Liver (tissue), 9 donors: Measurements from ENCODE around the gene RPL31. TPM values are rescaled to one million over a fixed set of nuclear protein-coding genes. Genes with fewer than 3 reads are reported as not detected.
A peak's percentile ranks its signal among the peaks of the same experiment; 100 is the strongest.

ENCODE experiments used
- DNase-seq: peaks from one replicate; pipeline ENCODE4 v3.0.0-alpha.2; 2017; ENCODE audit warnings: low spot score
- H3K27ac ChIP-seq, 2 donors: one replicate each; pipeline ENCODE4 v1.7.0; 2013; ENCODE audit warnings: inconsistent platforms in 2 of 2, low read length in 2 of 2, control low read depth in 1 of 2, low read depth in 1 of 2, mild to moderate bottlenecking in 1 of 2
- H3K27me3 ChIP-seq, 4 donors: one replicate each; pipeline versions ENCODE4 v1.6.1 to v1.7.0; 2013; ENCODE audit warnings: low read length in 3 of 4, inconsistent platforms in 1 of 4, mild to moderate bottlenecking in 1 of 4, moderate library complexity in 1 of 4; ENCODE audit not compliant: control insufficient read depth in 4 of 4, insufficient read depth in 4 of 4
- H3K36me3 ChIP-seq, 4 donors: one replicate each; pipeline versions ENCODE4 v1.6.1 to v1.7.0; 2013; ENCODE audit warnings: low read length in 3 of 4, mild to moderate bottlenecking in 3 of 4, low read depth in 1 of 4, moderate library complexity in 1 of 4; ENCODE audit not compliant: control insufficient read depth in 4 of 4, insufficient read depth in 3 of 4
- H3K4me1 ChIP-seq, 4 donors: one replicate each; pipeline versions ENCODE4 v1.6.1 to v1.7.0; 2013; ENCODE audit warnings: low read length in 3 of 4, mild to moderate bottlenecking in 3 of 4, moderate library complexity in 1 of 4; ENCODE audit not compliant: control insufficient read depth in 4 of 4, insufficient read depth in 4 of 4
- H3K4me3 ChIP-seq, 3 donors: one replicate each; pipeline versions ENCODE4 v1.6.1 to v1.7.0; 2013; ENCODE audit warnings: low read length in 3 of 3, control low read depth in 1 of 3, low read depth in 1 of 3, mild to moderate bottlenecking in 1 of 3
- H3K9ac ChIP-seq, 2 donors: one replicate each; pipeline ENCODE4 v1.7.0; 2013; ENCODE audit warnings: low read length in 2 of 2, mild to moderate bottlenecking in 2 of 2, moderate library complexity in 2 of 2, control low read depth in 1 of 2, low read depth in 1 of 2
- H3K9me3 ChIP-seq, 4 donors: one replicate each; pipeline versions ENCODE4 v1.6.1 to v1.7.0; 2013; ENCODE audit warnings: low read length in 3 of 4; ENCODE audit not compliant: control insufficient read depth in 4 of 4
- ATF3 ChIP-seq: IDR thresholded peaks from 2 replicates; pipeline ENCODE4 v1.6.1; 2016; ENCODE audit warnings: antibody characterized with exemption
- CTCF ChIP-seq: fragments of 150-350 bp; IDR thresholded peaks from 2 replicates; pipeline ENCODE4 v1.5.1; 2017; ENCODE audit warnings: improper control_type of control experiment, low read depth, low read length; ENCODE audit not compliant: missing input control
- EGR1 ChIP-seq, 2 donors: IDR thresholded peaks; 2 replicates each; pipeline ENCODE4 v1.6.1; 2016 to 2018; ENCODE audit warnings: antibody characterized with exemption in 2 of 2, low read depth in 2 of 2
- FOXA1 ChIP-seq: IDR thresholded peaks from 2 replicates; pipeline ENCODE4 v1.6.1; 2016; ENCODE audit warnings: antibody characterized with exemption
- FOXA2 ChIP-seq: IDR thresholded peaks from 2 replicates; pipeline ENCODE4 v1.6.1; 2016; ENCODE audit warnings: antibody characterized with exemption
- GABPA ChIP-seq, 2 donors: IDR thresholded peaks in 1 of 2; conservative IDR thresholded peaks in 1 of 2; 2 replicates each; pipeline ENCODE4 v1.6.1; 2016; ENCODE audit warnings: antibody characterized with exemption in 2 of 2, mild to moderate bottlenecking in 1 of 2, moderate library complexity in 1 of 2
- HNF4A ChIP-seq, 2 donors: conservative IDR thresholded peaks; 2 replicates each; pipeline ENCODE4 v1.6.1; 2016; ENCODE audit warnings: antibody characterized with exemption in 2 of 2, mild to moderate bottlenecking in 2 of 2
- HNF4G ChIP-seq: IDR thresholded peaks from 2 replicates; pipeline ENCODE4 v1.6.1; 2016; ENCODE audit warnings: antibody characterized with exemption
- JUND ChIP-seq, 2 donors: IDR thresholded peaks; 2 replicates each; pipeline ENCODE4 v1.6.1; 2016; ENCODE audit warnings: antibody characterized with exemption in 2 of 2
- MAX ChIP-seq: IDR thresholded peaks from 2 replicates; pipeline ENCODE4 v1.6.1; 2016; ENCODE audit warnings: antibody characterized with exemption
- NR2F2 ChIP-seq: IDR thresholded peaks from 2 replicates; pipeline ENCODE4 v1.6.1; 2016; ENCODE audit warnings: antibody characterized with exemption
- RAD21 ChIP-seq, 2 donors: IDR thresholded peaks; 2 replicates each; pipeline ENCODE4 v1.6.1; 2016; ENCODE audit warnings: antibody characterized with exemption in 2 of 2, mild to moderate bottlenecking in 2 of 2
- REST ChIP-seq: IDR thresholded peaks from 2 replicates; pipeline ENCODE4 v1.6.1; 2016; ENCODE audit warnings: antibody characterized with exemption, mild to moderate bottlenecking
- RXRA ChIP-seq, 2 donors: IDR thresholded peaks; 2 replicates each; pipeline ENCODE4 v1.6.1; 2017 to 2018; ENCODE audit warnings: antibody characterized with exemption in 2 of 2, mild to moderate bottlenecking in 1 of 2
- SP1 ChIP-seq: IDR thresholded peaks from 2 replicates; pipeline ENCODE4 v1.6.1; 2018; ENCODE audit warnings: antibody characterized with exemption, mild to moderate bottlenecking
- TAF1 ChIP-seq: conservative IDR thresholded peaks from 2 replicates; pipeline ENCODE4 v1.6.1; 2016; ENCODE audit warnings: antibody characterized with exemption, mild to moderate bottlenecking
- YY1 ChIP-seq: IDR thresholded peaks from 2 replicates; pipeline ENCODE4 v1.6.1; 2016; ENCODE audit warnings: antibody characterized with exemption, mild to moderate bottlenecking
- ZBTB33 ChIP-seq: IDR thresholded peaks from 2 replicates; pipeline ENCODE4 v1.6.1; 2016; ENCODE audit warnings: antibody characterized with exemption
- WGBS: extraction: QIAGEN DNeasy Blood & Tissue Kit; methylation state at CpG from one replicate; pipeline ENCODE4 v1.1.7; 2013; 5-methylcytosine and 5-hydroxymethylcytosine counted together
- polyA plus RNA-seq, 2 donors: library from polyadenylated mRNA; stranded (reverse) in 1 of 2; unstranded in 1 of 2; fragments of 200-250 nt in 1 of 2; fragments of >200 nt in 1 of 2; fragmentation: Nextera tagmentation in 1 of 2; extraction: Ambion mirVana in 1 of 2; gene quantifications; one replicate each; pipeline versions ENCODE4 v1.2.1 to v1.2.3, GENCODE V29; 2013 to 2015
- total RNA-seq, 2 donors: library from RNA; depleted of rRNA; stranded (reverse); fragments of >200 nt; gene quantifications; one replicate each; pipeline ENCODE4 v1.2.3, GENCODE V29; 2014
- donor health status: healthy.
- donor health status: healthy.
- donor health status: healthy.
- donor health status: healthy.
- donor health status: healthy.

Gene RPL31
- total and polyA plus RNA-seq, 4 donors, result 220 to 1,995 (median 581) TPM

GRCh38 chr2:100983201-100983600, 18.9 kb upstream of the RPL31 start:
- Histone ChIP-seq H3K27me3 (no peaks in the 10 kb centered on the region), H3K9ac (no peak overlapping the region), H3K4me1 (peaks cover 0 to 4% (median 0%) of the 10 kb centered on the region in 4 donors), H3K9me3 (no peaks in the 10 kb centered on the region), H3K36me3 (peaks cover 0 to 19% (median 4%) of the 10 kb centered on the region in 4 donors), H3K27ac (peak overlapping the region in 1 of 2 donors; percentile 7), H3K4me3 (no peak overlapping the region)
- no peak for TF ChIP-seq HNF4A (conservative IDR thresholded peaks at IDR 0.05)
- TF ChIP-seq EGR1 (IDR thresholded peaks at IDR 0.05; ENCODE audit: low read depth in 2 of 2), result no peak
- TF ChIP-seq TAF1, result no peak
- TF ChIP-seq NR2F2, result no peak
- TF ChIP-seq REST, result no peak
- TF ChIP-seq MAX, result no peak
- no peak for TF ChIP-seq GABPA (IDR thresholded peaks at IDR 0.05 in 1 of 2, conservative IDR thresholded peaks at IDR 0.05 in 1 of 2)
- no peak for TF ChIP-seq RAD21 (IDR thresholded peaks at IDR 0.05)
- TF ChIP-seq FOXA1, result no peak
- TF ChIP-seq RXRA (IDR thresholded peaks at IDR 0.05), result no peak
- TF ChIP-seq SP1, result no peak
- TF ChIP-seq YY1, result no peak
- TF ChIP-seq ZBTB33, result no peak
- TF ChIP-seq CTCF, result no peak
- no peak for TF ChIP-seq ATF3
- TF ChIP-seq JUND (IDR thresholded peaks at IDR 0.05), result no peak
- no peak for TF ChIP-seq HNF4G
- no peak for TF ChIP-seq FOXA2
- DNase-seq, result no peak
- WGBS, result 94% methylated on average over 12 of the region's 12 CpGs
